MCF 10A (cell line): ENCODE data around the gene ABR. TPM values are rescaled to one million over a fixed set of nuclear protein-coding genes. Genes with fewer than 3 reads are reported as not detected.
A peak's percentile ranks its signal among the peaks of the same experiment; 100 is the strongest.

Source experiments
- BruUV-seq: library from RNA; stranded (reverse); fragments of 400-500 nt; replicated peaks from 2 replicates; lab custom pipeline; 2021; lab: Mats Ljungman, UMichigan
- CTCF ChIA-PET: fragments of 300-600 bp; sonication (Branson Sonifier 250); formaldehyde crosslinking; extraction: SDS; loops from one replicate; lab custom pipeline; 2021; ENCODE audit warnings: antibody characterized with exemption, inconsistent platforms; lab: Yijun Ruan, JAX
- POLR2A ChIA-PET: fragments of 300-600, 350-650 bp; sonication (Branson Sonifier 250); formaldehyde crosslinking; extraction: SDS; loops from one replicate; lab custom pipeline; 2020; ENCODE audit warnings: antibody characterized with exemption, inconsistent platforms; lab: Yijun Ruan, JAX
- DNase-seq: peaks from one replicate; pipeline ENCODE4 v3.0.0-alpha.2; 2018; ENCODE audit not compliant: unreplicated experiment
- H3K27ac Mint-ChIP-seq: one replicate; pipeline ENCODE4 v1.8.0; 2022; ENCODE audit warnings: mild to moderate bottlenecking, low read depth, mixed read lengths; ENCODE audit not compliant: unreplicated experiment
- H3K27me3 Mint-ChIP-seq: one replicate; pipeline ENCODE4 v1.8.0; 2022; ENCODE audit warnings: mixed read lengths; ENCODE audit not compliant: insufficient read depth, unreplicated experiment
- H3K36me3 Mint-ChIP-seq: one replicate; pipeline ENCODE4 v1.8.0; 2022; ENCODE audit warnings: mild to moderate bottlenecking, moderate library complexity, mixed read lengths; ENCODE audit not compliant: insufficient read depth, unreplicated experiment
- H3K4me1 Mint-ChIP-seq: one replicate; pipeline ENCODE4 v1.8.0; 2022; ENCODE audit warnings: mixed read lengths; ENCODE audit not compliant: insufficient read depth, unreplicated experiment
- H3K4me3 Mint-ChIP-seq: one replicate; pipeline ENCODE4 v1.8.0; 2022; ENCODE audit warnings: mild to moderate bottlenecking, moderate library complexity, mixed read lengths; ENCODE audit not compliant: unreplicated experiment
- H3K9me3 Mint-ChIP-seq: one replicate; pipeline ENCODE4 v1.8.0; 2022; ENCODE audit warnings: mixed read lengths; ENCODE audit not compliant: unreplicated experiment
- intact Hi-C: fragments of 100-400 bp; cut with micrococcal nuclease; formaldehyde crosslinking; loops from 2 replicates; pipeline ENCODE4 v1.14.1; 2022
- total RNA-seq: library from RNA; stranded (reverse); gene quantifications from 2 replicates; pipeline ENCODE4 v1.2.3, GENCODE V29; 2022
- TF ChIP-seq, protein P1 (sequence below): fragments of 200-600 bp; IDR thresholded peaks from one replicate; pipeline ENCODE4 v1.8.0; 2022; ENCODE audit warnings: antibody characterized with exemption, mild to moderate bottlenecking; ENCODE audit not compliant: unreplicated experiment

The ABR gene
- total RNA-seq, 1 experiment from 2014 or later = 44.7 TPM

DNA sequence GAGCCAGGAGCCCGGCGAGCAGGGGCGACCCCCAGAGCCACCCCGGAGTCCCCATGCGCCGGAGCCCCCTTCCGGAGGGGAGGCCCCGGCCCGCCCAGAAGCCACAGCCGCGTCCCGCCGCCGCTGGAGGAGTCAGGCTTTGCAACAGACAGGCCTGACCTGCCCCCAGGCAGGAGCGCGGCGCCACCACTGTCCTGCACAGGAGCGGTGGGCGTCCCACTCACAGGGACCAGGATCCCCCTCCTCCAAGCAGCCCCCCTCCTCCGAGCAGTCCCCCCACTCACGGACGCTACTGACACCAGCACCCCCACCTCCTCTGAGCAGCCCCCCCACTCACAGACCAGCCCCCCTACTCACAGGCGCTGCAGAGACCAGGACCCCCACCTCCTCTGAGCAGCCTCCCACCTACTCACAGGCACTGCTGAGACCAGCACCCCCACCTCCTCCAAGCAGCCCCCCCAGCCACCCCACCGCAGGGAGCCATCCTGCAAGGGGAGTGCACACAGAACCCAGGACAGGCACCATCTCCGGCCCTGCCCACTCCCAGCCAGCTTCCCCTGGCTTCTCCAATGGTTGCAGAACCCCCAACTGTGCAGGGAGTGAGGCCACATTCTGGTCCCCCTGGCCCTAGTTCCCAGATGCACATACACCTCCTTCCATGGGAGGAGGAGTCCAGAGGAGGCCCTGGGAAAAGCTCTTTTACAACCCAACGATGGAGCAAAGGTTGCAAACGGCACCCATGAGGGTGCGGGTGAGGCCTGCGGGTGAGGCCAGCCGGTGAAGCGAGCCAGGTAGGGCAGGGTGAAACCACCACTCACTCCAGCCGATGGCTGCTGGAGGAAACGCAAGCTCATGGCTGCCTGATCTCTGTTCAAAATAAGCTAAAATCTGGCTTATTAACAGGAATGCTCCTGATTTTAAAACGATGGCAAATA lies 69.9 kb downstream of the ABR start:
- no TSS peak for BruUV-seq
- Mint-ChIP-seq H3K27ac (no peak overlapping the region), H3K9me3 (no peaks in the 10 kb centered on the region), H3K4me1 (peaks cover 37% of the 10 kb centered on the region), H3K4me3 (peak overlapping the region; percentile 80), H3K27me3 (no peaks in the 10 kb centered on the region), H3K36me3 (peaks cover 4% of the 10 kb centered on the region)
- CTCF ChIA-PET = interaction anchor here (1.0 to 1.1 kb wide), 4 partner anchors 13 to 54 kb away, joined by 3 to 4 read pairs (median 3); no protein-coding TSS in a partner anchor
- POLR2A ChIA-PET = no interaction called here
- intact Hi-C loops = loop anchor here (2.0 kb wide), 2 partner anchors 41 to 49 kb away; no protein-coding TSS in a partner anchor
- peak; percentile 35 for DNase-seq
- TF ChIP-seq, protein P1, sequence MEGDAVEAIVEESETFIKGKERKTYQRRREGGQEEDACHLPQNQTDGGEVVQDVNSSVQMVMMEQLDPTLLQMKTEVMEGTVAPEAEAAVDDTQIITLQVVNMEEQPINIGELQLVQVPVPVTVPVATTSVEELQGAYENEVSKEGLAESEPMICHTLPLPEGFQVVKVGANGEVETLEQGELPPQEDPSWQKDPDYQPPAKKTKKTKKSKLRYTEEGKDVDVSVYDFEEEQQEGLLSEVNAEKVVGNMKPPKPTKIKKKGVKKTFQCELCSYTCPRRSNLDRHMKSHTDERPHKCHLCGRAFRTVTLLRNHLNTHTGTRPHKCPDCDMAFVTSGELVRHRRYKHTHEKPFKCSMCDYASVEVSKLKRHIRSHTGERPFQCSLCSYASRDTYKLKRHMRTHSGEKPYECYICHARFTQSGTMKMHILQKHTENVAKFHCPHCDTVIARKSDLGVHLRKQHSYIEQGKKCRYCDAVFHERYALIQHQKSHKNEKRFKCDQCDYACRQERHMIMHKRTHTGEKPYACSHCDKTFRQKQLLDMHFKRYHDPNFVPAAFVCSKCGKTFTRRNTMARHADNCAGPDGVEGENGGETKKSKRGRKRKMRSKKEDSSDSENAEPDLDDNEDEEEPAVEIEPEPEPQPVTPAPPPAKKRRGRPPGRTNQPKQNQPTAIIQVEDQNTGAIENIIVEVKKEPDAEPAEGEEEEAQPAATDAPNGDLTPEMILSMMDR = no peak

DNA sequence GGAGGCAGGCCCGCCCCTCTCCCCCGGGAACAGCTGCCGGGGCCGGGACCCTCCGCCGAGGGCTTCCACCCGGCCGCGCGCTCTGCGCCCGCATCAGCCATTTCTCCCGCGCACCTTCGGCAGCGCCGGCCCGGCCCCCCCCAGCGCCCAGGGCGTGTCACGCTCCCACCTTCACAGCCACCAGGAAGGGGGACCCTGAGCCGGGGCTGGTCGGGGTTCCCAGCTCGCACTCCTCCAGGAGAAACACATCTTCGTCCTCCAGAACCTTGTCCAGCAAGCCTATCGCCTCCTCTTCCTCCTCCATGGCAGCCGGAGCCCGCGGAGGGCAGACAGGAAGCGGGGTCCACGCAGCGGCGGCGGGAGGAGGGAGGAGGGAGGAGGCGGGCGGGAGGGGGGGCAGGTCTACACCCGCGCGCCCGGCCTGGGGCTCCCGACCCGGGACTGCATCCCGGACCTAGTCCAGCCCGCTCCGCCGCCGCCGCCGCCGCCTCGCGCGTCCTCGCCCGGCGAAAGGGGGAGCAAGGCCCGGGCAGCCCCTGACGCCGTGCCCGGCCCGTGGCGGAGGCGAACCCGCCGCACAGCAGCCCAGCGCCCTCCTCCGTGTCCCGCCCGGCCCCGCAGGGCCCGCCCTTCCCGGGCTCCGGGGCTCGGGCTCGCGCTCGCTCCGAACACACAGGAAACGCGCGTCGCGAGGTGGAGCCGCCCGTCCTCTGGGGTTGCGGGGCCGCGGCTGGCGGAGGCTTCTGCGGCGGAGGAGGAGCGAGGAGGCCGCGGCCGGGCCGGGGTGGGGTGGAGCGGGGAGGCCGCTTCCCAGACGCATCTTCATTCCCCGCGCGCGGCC lies 70.8 kb downstream of the ABR start:
- POLR2A ChIA-PET = interaction anchor here (0.6 to 0.7 kb wide), 2 partner anchors 77 to 112 kb away, joined by 3 to 4 read pairs; partner anchors contain the start of gene TIMM22
- TF ChIP-seq, protein P1 = no peak
- Mint-ChIP-seq H3K27ac (peak overlapping the region; percentile 27), H3K4me1 (peaks cover 33% of the 10 kb centered on the region), H3K27me3 (no peaks in the 10 kb centered on the region), H3K36me3 (peaks cover 6% of the 10 kb centered on the region), H3K9me3 (no peaks in the 10 kb centered on the region), H3K4me3 (peak overlapping the region; percentile 80)
- BruUV-seq = no TSS peak
- intact Hi-C loops = loop anchor here (2.0 kb wide), 1 partner anchor 40 kb away; no protein-coding TSS in a partner anchor
- peak; percentile 55 for DNase-seq
- CTCF ChIA-PET = interaction anchor here (0.8 to 1.5 kb wide), 3 partner anchors 15 to 913 kb away, joined by 3 to 4 read pairs (median 4); no protein-coding TSS in a partner anchor

DNA sequence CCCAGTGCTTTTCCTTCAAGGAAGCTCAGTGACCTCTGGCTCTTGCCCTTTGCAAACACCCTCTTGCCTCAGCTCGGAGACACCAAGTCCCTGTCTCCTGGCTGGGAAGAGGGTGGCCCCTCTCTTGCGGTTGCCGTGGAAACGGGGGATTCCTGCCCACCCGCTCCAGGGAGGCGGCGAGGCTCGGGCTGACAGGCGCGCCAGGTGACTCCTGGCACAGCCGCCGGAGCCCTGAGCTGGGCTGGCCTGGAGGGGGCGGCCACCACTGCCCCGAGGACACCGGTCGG lies 71.4 kb downstream of the ABR start:
- H3K4me1 Mint-ChIP-seq = peaks cover 33% of the 10 kb centered on the region
- H3K9me3 Mint-ChIP-seq = no peaks in the 10 kb centered on the region
- DNase-seq = no peak
- H3K36me3 Mint-ChIP-seq = peaks cover 6% of the 10 kb centered on the region
- peak overlapping the region; percentile 27 for H3K27ac Mint-ChIP-seq
- ChIA-PET CTCF (interaction anchor here (0.8 to 1.5 kb wide), 4 partner anchors 15 to 912 kb away, joined by 3 to 4 read pairs (median 4); no protein-coding TSS in a partner anchor), POLR2A (interaction anchor here (0.6 to 0.7 kb wide), 2 partner anchors 78 to 111 kb away, joined by 3 to 4 read pairs; partner anchors contain the start of gene TIMM22)
- intact Hi-C loops = loop anchor here (2.0 kb wide), 1 partner anchor 40 kb away; no protein-coding TSS in a partner anchor
- TF ChIP-seq, protein P1 = no peak
- H3K27me3 Mint-ChIP-seq = no peaks in the 10 kb centered on the region
- H3K4me3 Mint-ChIP-seq = peak overlapping the region; percentile 80
- TSS peak; percentile 32 for BruUV-seq
